GM12878 (cell line): ENCODE results near the gene SNF8. TPM values are rescaled to one million over a fixed set of nuclear protein-coding genes. Genes with fewer than 3 reads are reported as not detected.

Experiments
- BACH1 ChIP-seq: fragments of 450-650 bp; IDR thresholded peaks from 2 replicates; pipeline ENCODE4 v1.6.1; 2017; ENCODE audit warnings: mild to moderate bottlenecking, borderline replicate concordance
- BHLHE40 ChIP-seq, 2 experiments: fragments of 450-650 bp in 1 of 2; IDR thresholded peaks; 2 replicates each; pipeline ENCODE4 v1.6.1; 2011 to 2017; ENCODE audit warnings: low read depth in 2 of 2, borderline replicate concordance in 1 of 2, improper control_type of control experiment in 1 of 2, low read length in 1 of 2, mild to moderate bottlenecking in 1 of 2
- IRF4 ChIP-seq: IDR thresholded peaks from 2 replicates; pipeline ENCODE4 v1.6.1; 2011; ENCODE audit warnings: low read depth, low read length
- KAT2A ChIP-seq: conservative IDR thresholded peaks from 2 replicates; pipeline ENCODE4 v1.6.1; 2011; ENCODE audit warnings: low read depth, low read length; ENCODE audit not compliant: control insufficient read depth
- NFXL1 ChIP-seq: fragments of 450-650 bp; IDR thresholded peaks from 2 replicates; pipeline ENCODE4 v1.6.1; 2017; ENCODE audit warnings: antibody characterized with exemption, mild to moderate bottlenecking, borderline replicate concordance
- SIX5 ChIP-seq: IDR thresholded peaks from 2 replicates; pipeline ENCODE4 v1.6.1; 2011; ENCODE audit warnings: mild to moderate bottlenecking, low read depth, low read length, moderate library complexity; ENCODE audit not compliant: severe bottlenecking
- TCF7 ChIP-seq: IDR thresholded peaks from 2 replicates; pipeline ENCODE4 v1.6.1; 2014; ENCODE audit warnings: antibody characterized with exemption, borderline replicate concordance
- polyA plus RNA-seq, 11 experiments: library from polyadenylated mRNA; depleted of rRNA in 4 of 11; unstranded in 6 of 11; stranded (reverse) in 5 of 11; fragments of >200 nt; fragmentation: Nextera tagmentation in 4 of 11; fragmentation: Illumina TruSeq in 1 of 11; extraction: Ambion mirVana in 4 of 11; extraction: Trizol in 1 of 11; gene quantifications; 1 replicate in 1 of 11; 2 replicates in 10 of 11; pipeline versions ENCODE4 v1.2.1 to v1.2.3, GENCODE V29; 2011 to 2016; ENCODE audit warnings: inconsistent platforms in 2 of 11, missing spikeins in 2 of 11, low read depth in 1 of 11
- total RNA-seq, 4 experiments: library from RNA; depleted of rRNA in 3 of 4; stranded (reverse); fragments of >200 nt in 3 of 4; fragmentation: Illumina TruSeq in 1 of 4; extraction: Trizol in 1 of 4; gene quantifications; 2 replicates each; pipeline versions ENCODE4 v1.2.1 to v1.2.3, GENCODE V29; 2013 to 2021
- TF ChIP-seq, protein P1 (sequence below): fragments of 150-350 bp; IDR thresholded peaks from 2 replicates; pipeline ENCODE4 v1.6.1; 2016; ENCODE audit warnings: low read depth, low read length
- TF ChIP-seq, protein P2 (sequence below): IDR thresholded peaks from 2 replicates; pipeline ENCODE4 v1.6.1; 2012; ENCODE audit warnings: improper control_type of control experiment, low read depth, low read length; ENCODE audit not compliant: insufficient replicate concordance
- TF ChIP-seq, protein P3 (sequence below): fragments of 450-650 bp; IDR thresholded peaks from 2 replicates; pipeline ENCODE4 v1.6.1; 2017; ENCODE audit warnings: borderline replicate concordance
- TF ChIP-seq, protein P4 (sequence below): IDR thresholded peaks from 2 replicates; pipeline ENCODE4 v1.6.1; 2012; ENCODE audit warnings: low read depth, low read length, improper control_type of control experiment
- TF ChIP-seq, protein P5 (sequence below): fragments of 450-650 bp; IDR thresholded peaks from 2 replicates; pipeline ENCODE4 v1.6.1; 2017; ENCODE audit warnings: mild to moderate bottlenecking, moderate library complexity

The SNF8 gene
- total and polyA plus RNA-seq, 10 of the 15 experiments (the other 5 are each of a cell fraction or from before 2014, with no cell fraction given): 6.1 to 228 (median 95.6) TPM

DNA sequence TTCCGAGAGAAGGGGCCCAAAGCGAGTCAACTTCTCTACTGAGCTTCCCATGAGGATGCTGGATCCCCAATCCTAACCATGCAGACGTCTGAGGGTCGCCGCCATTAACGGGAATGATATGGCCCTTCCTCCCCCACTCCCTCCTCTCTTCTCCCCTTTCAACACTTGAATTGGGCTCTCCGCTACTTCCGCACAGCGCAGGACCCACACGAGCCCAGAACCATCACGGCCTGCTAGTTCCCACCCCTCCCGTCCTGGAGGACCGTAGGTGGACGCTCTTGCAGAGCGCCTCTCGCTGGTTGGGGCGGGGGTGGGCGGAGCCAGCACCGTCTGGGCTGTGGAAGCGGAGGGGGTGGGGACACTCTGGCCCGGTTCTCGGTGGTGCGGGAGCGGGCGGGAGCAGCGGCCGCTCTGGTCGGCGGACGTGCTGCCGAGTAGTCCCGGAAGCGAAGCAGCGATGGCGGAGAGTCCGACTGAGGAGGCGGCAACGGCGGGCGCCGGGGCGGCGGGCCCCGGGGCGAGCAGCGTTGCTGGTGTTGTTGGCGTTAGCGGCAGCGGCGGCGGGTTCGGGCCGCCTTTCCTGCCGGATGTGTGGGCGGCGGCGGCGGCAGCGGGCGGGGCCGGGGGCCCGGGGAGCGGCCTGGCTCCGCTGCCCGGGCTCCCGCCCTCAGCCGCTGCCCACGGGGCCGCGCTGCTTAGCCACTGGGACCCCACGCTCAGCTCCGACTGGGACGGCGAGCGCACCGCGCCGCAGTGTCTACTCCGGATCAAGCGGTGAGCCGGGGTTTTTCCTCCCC is 36.4 kb downstream of the SNF8 start, which contains the start of gene UBE2Z (continued):
- TF ChIP-seq, protein P1, sequence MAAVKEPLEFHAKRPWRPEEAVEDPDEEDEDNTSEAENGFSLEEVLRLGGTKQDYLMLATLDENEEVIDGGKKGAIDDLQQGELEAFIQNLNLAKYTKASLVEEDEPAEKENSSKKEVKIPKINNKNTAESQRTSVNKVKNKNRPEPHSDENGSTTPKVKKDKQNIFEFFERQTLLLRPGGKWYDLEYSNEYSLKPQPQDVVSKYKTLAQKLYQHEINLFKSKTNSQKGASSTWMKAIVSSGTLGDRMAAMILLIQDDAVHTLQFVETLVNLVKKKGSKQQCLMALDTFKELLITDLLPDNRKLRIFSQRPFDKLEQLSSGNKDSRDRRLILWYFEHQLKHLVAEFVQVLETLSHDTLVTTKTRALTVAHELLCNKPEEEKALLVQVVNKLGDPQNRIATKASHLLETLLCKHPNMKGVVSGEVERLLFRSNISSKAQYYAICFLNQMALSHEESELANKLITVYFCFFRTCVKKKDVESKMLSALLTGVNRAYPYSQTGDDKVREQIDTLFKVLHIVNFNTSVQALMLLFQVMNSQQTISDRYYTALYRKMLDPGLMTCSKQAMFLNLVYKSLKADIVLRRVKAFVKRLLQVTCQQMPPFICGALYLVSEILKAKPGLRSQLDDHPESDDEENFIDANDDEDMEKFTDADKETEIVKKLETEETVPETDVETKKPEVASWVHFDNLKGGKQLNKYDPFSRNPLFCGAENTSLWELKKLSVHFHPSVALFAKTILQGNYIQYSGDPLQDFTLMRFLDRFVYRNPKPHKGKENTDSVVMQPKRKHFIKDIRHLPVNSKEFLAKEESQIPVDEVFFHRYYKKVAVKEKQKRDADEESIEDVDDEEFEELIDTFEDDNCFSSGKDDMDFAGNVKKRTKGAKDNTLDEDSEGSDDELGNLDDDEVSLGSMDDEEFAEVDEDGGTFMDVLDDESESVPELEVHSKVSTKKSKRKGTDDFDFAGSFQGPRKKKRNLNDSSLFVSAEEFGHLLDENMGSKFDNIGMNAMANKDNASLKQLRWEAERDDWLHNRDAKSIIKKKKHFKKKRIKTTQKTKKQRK: no peak
- TF ChIP-seq TCF7 (no peak), NFXL1 (no peak), BHLHE40 (IDR thresholded peaks at IDR 0.05; ENCODE audit: borderline replicate concordance in 1 of 2, low read depth in 2 of 2, low read length in 1 of 2) (peak; percentile 32 to 68; a peak in 2 of 4 replicates), SIX5 (no peak), IRF4 (no peak), KAT2A (no peak), BACH1 (peak; percentile 73; the same call in 1 of the 2 replicates)
- TF ChIP-seq, protein P2, sequence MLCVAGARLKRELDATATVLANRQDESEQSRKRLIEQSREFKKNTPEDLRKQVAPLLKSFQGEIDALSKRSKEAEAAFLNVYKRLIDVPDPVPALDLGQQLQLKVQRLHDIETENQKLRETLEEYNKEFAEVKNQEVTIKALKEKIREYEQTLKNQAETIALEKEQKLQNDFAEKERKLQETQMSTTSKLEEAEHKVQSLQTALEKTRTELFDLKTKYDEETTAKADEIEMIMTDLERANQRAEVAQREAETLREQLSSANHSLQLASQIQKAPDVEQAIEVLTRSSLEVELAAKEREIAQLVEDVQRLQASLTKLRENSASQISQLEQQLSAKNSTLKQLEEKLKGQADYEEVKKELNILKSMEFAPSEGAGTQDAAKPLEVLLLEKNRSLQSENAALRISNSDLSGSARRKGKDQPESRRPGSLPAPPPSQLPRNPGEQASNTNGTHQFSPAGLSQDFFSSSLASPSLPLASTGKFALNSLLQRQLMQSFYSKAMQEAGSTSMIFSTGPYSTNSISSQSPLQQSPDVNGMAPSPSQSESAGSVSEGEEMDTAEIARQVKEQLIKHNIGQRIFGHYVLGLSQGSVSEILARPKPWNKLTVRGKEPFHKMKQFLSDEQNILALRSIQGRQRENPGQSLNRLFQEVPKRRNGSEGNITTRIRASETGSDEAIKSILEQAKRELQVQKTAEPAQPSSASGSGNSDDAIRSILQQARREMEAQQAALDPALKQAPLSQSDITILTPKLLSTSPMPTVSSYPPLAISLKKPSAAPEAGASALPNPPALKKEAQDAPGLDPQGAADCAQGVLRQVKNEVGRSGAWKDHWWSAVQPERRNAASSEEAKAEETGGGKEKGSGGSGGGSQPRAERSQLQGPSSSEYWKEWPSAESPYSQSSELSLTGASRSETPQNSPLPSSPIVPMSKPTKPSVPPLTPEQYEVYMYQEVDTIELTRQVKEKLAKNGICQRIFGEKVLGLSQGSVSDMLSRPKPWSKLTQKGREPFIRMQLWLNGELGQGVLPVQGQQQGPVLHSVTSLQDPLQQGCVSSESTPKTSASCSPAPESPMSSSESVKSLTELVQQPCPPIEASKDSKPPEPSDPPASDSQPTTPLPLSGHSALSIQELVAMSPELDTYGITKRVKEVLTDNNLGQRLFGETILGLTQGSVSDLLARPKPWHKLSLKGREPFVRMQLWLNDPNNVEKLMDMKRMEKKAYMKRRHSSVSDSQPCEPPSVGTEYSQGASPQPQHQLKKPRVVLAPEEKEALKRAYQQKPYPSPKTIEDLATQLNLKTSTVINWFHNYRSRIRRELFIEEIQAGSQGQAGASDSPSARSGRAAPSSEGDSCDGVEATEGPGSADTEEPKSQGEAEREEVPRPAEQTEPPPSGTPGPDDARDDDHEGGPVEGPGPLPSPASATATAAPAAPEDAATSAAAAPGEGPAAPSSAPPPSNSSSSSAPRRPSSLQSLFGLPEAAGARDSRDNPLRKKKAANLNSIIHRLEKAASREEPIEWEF: no peak
- TF ChIP-seq, protein P3, sequence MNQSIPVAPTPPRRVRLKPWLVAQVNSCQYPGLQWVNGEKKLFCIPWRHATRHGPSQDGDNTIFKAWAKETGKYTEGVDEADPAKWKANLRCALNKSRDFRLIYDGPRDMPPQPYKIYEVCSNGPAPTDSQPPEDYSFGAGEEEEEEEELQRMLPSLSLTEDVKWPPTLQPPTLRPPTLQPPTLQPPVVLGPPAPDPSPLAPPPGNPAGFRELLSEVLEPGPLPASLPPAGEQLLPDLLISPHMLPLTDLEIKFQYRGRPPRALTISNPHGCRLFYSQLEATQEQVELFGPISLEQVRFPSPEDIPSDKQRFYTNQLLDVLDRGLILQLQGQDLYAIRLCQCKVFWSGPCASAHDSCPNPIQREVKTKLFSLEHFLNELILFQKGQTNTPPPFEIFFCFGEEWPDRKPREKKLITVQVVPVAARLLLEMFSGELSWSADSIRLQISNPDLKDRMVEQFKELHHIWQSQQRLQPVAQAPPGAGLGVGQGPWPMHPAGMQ: no peak
- TF ChIP-seq, protein P4, sequence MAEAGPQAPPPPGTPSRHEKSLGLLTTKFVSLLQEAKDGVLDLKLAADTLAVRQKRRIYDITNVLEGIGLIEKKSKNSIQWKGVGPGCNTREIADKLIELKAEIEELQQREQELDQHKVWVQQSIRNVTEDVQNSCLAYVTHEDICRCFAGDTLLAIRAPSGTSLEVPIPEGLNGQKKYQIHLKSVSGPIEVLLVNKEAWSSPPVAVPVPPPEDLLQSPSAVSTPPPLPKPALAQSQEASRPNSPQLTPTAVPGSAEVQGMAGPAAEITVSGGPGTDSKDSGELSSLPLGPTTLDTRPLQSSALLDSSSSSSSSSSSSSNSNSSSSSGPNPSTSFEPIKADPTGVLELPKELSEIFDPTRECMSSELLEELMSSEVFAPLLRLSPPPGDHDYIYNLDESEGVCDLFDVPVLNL: no peak
- TF ChIP-seq, protein P5, sequence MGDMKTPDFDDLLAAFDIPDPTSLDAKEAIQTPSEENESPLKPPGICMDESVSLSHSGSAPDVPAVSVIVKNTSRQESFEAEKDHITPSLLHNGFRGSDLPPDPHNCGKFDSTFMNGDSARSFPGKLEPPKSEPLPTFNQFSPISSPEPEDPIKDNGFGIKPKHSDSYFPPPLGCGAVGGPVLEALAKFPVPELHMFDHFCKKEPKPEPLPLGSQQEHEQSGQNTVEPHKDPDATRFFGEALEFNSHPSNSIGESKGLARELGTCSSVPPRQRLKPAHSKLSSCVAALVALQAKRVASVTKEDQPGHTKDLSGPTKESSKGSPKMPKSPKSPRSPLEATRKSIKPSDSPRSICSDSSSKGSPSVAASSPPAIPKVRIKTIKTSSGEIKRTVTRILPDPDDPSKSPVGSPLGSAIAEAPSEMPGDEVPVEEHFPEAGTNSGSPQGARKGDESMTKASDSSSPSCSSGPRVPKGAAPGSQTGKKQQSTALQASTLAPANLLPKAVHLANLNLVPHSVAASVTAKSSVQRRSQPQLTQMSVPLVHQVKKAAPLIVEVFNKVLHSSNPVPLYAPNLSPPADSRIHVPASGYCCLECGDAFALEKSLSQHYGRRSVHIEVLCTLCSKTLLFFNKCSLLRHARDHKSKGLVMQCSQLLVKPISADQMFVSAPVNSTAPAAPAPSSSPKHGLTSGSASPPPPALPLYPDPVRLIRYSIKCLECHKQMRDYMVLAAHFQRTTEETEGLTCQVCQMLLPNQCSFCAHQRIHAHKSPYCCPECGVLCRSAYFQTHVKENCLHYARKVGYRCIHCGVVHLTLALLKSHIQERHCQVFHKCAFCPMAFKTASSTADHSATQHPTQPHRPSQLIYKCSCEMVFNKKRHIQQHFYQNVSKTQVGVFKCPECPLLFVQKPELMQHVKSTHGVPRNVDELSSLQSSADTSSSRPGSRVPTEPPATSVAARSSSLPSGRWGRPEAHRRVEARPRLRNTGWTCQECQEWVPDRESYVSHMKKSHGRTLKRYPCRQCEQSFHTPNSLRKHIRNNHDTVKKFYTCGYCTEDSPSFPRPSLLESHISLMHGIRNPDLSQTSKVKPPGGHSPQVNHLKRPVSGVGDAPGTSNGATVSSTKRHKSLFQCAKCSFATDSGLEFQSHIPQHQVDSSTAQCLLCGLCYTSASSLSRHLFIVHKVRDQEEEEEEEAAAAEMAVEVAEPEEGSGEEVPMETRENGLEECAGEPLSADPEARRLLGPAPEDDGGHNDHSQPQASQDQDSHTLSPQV: no peak
